GM21447 (cell line): Measurements from ENCODE around the gene GRAMD1B.

Source experiments
- ATAC-seq: cut with Tn5 transposase; IDR thresholded peaks from one replicate; pipeline ENCODE4 v1.9.1; 2021; ENCODE audit not compliant: unreplicated experiment

The GRAMD1B gene

GRCh38 chr11:123584737-123585136, 154.7 kb downstream of the GRAMD1B start:
- ATAC-seq = no peak

- ATAC-seq = no peak
Measured at GRCh38 chr11:123585206-123585605, 155.1 kb downstream of the GRAMD1B start.

DNA sequence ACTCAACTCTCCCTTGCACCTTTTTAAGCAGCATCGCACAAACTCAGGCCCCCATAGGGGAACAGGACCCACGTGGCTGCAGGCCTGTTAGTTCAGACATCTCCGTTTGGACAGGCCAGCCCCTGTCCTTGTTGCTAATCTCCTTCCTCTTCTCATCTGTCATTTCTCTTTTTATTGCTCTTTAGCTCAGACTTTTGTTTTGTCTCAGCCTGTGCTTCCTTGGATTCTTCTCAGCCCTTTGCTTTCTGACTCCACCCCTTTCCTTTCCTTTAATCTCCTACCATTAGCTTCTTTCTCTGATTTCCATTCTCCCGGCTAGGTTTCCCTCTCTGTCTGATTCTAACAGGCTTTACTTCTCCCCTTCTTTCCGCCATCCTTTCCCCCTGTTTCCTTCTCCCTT, 155.6 kb downstream of the GRAMD1B start:
- no peak for ATAC-seq

- ATAC-seq = no peak
Measured at GRCh38 chr11:123586568-123586967, 156.5 kb downstream of the GRAMD1B start.

- ATAC-seq = no peak
Measured at GRCh38 chr11:123587044-123587443, 157.0 kb downstream of the GRAMD1B start.

DNA sequence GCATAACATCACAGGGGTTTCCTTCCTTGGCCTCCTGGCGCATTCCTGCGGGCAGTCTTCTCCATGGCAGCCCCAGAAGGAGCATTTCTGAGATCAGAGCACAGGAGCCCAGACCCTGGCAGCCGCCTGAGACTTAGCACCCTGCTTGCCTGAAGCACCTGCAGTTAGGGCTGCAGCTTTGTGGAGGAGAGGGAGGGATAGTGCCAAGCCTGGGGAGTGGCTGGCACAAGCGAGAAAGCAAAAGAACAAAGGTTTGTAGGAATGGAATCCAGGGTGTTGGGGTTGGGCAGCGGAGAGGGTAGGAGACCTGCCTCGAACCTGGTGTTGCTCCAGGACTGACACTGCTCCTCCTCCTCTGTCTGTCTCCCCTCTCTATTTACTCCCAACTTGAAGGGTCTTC, 157.5 kb downstream of the GRAMD1B start:
- ATAC-seq = no peak

- ATAC-seq = no peak
Measured at GRCh38 chr11:123588117-123588863, 158.2 kb downstream of the GRAMD1B start.

GRCh38 chr11:123588864-123589262, 158.8 kb downstream of the GRAMD1B start:
- ATAC-seq = no peak

- ATAC-seq = no peak
Measured at GRCh38 chr11:123590296-123590912, 160.3 kb downstream of the GRAMD1B start.

- ATAC-seq = no peak
Measured at GRCh38 chr11:123593570-123593969, 163.5 kb downstream of the GRAMD1B start.

GRCh38 chr11:123594188-123594901, 164.3 kb downstream of the GRAMD1B start:
- ATAC-seq = no peak

- ATAC-seq = no peak
Measured at GRCh38 chr11:123594921-123595320, 164.9 kb downstream of the GRAMD1B start.

DNA sequence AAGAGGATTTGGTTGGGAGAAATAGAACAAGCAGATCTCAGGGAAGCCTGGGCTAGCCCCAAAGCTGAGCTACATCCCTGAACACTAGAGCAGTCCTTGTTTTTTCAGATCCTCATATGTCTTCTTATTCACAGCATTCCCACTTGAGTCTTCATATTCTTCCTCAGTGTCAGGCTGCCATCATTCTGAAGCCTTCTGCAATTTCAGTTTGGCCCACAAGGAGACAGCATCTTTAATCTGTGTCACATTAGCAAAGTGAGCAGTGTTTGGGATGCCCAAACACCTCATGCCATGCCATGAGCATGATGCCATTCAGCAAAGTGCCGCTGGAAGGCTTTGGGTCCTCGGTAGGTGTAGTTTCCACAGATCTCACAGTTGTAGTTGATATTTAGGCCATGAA, 167.8 kb downstream of the GRAMD1B start:
- ATAC-seq = no peak

GRCh38 chr11:123601136-123601535, 171.1 kb downstream of the GRAMD1B start:
- ATAC-seq = no peak

GRCh38 chr11:123601743-123602142, 171.7 kb downstream of the GRAMD1B start:
- no peak for ATAC-seq

DNA sequence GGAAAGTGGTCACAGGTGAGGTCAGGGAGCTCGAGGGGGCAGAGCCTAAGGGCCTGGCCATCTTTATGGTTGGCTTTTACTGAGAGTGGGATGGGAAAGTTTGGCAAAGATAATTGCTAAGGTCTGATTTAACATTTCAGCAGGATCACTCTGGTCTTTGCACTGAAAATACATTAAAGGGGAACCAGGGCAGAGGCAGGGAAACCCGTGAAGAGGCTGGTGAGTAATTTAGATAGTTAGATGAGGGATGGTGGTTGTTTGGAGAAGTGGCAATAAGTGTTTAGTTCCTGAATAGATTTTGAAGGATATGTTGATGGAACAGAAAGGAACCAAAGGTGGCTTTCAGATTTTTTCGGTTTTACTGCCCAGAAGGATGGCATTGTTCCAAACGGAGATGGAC, 173.6 kb downstream of the GRAMD1B start:
- no peak for ATAC-seq

- ATAC-seq = no peak
Measured at GRCh38 chr11:123607781-123608180, 177.7 kb downstream of the GRAMD1B start.

- no peak for ATAC-seq
Measured at GRCh38 chr11:123608371-123608770, 178.3 kb downstream of the GRAMD1B start.

GRCh38 chr11:123608945-123609344, 178.9 kb downstream of the GRAMD1B start:
- ATAC-seq = no peak

- no peak for ATAC-seq
Measured at GRCh38 chr11:123611698-123612097, 181.6 kb downstream of the GRAMD1B start.

GRCh38 chr11:123616505-123617198, 186.6 kb downstream of the GRAMD1B start:
- no peak for ATAC-seq
